Heart right ventricle (tissue), 16 donors: Measurements from ENCODE around the gene BDH1. TPM values are rescaled to one million over a fixed set of nuclear protein-coding genes. Genes with fewer than 3 reads are reported as not detected.
"Not testable (repeated sequence)": the region's sequence is repeated elsewhere in the genome, so short reads cannot be mapped to it uniquely, and the experiment has no call there.

Experiments used
- ATAC-seq, 8 donors: fragments of 200-7000 bp; cut with Tn5 transposase; one replicate each; pipeline ENCODE4 v1.9.1; 2020; ENCODE audit warnings: mild to moderate bottlenecking in 8 of 8, moderate library complexity in 8 of 8, moderate number of reproducible peaks in 1 of 8
- DNase-seq, 2 donors: peaks; one replicate each; pipeline ENCODE4 v3.0.0-alpha.2; 2020
- H3K27ac ChIP-seq, 10 donors: fragments of 200-600 bp; sonication (generic) in 2 of 10; one replicate each; pipeline versions ENCODE4 v1.5.0 to v1.8.0; 2020 to 2022; ENCODE audit warnings: mild to moderate bottlenecking in 3 of 10
- H3K27me3 ChIP-seq, 7 donors: fragments of 200-600 bp; one replicate each; pipeline ENCODE4 v1.8.0; 2021 to 2022; ENCODE audit warnings: mild to moderate bottlenecking in 2 of 7
- H3K36me3 ChIP-seq, 9 donors: fragments of 200-600 bp; sonication (generic) in 1 of 9; one replicate each; pipeline versions ENCODE4 v1.5.0 to v1.8.0; 2020 to 2022; ENCODE audit warnings: mild to moderate bottlenecking in 2 of 9
- H3K4me1 ChIP-seq, 9 donors: fragments of 200-600 bp; sonication (generic) in 1 of 9; one replicate each; pipeline versions ENCODE4 v1.5.0 to v1.8.0; 2020 to 2022; ENCODE audit warnings: mild to moderate bottlenecking in 4 of 9
- H3K4me3 ChIP-seq, 10 donors: fragments of 200-600 bp; sonication (generic) in 2 of 10; one replicate each; pipeline versions ENCODE4 v1.5.0 to v1.8.0; 2020 to 2022; ENCODE audit warnings: mild to moderate bottlenecking in 7 of 10, moderate library complexity in 2 of 10
- H3K9me3 ChIP-seq, 11 donors: fragments of 200-600 bp in 10 of 11; sonication (generic) in 2 of 11; one replicate each; pipeline versions ENCODE4 v1.5.0 to v1.8.0; 2013 to 2022; ENCODE audit warnings: mild to moderate bottlenecking in 2 of 11, control low read depth in 1 of 11, moderate library complexity in 1 of 11
- WGBS, 2 donors: extraction: QIAGEN DNeasy Blood & Tissue Kit; methylation state at CpG; one replicate each; pipeline ENCODE4 v1.1.7; 2013; ENCODE audit warnings: inconsistent platforms in 1 of 2; 5-methylcytosine and 5-hydroxymethylcytosine counted together
- intact Hi-C, 10 donors: fragments of 100-400 bp; cut with DNase I; formaldehyde crosslinking; loops; one replicate each; pipeline versions ENCODE4 v1.11.1 to v1.14.2; 2022
- polyA plus RNA-seq, 2 donors: library from polyadenylated mRNA; stranded (reverse); fragments of 200-250 nt; gene quantifications; one replicate each; pipeline ENCODE4 v1.2.3, GENCODE V29; 2013
- total RNA-seq, 10 donors: library from RNA; stranded (reverse); fragmentation: NEBNext Ultra II Directional in 3 of 10; extraction: Animal tissue kit (Norgen Biotek cat#: 25700) in 3 of 10; gene quantifications; one replicate each; pipeline versions ENCODE4 v1.2.1 to v1.2.4, GENCODE V29; 2021 to 2023
- TF ChIP-seq, protein P1 (sequence below), 9 donors: fragments of 200-600 bp; sonication (generic) in 2 of 9; IDR thresholded peaks; one replicate each; pipeline versions ENCODE4 v1.5.0 to v1.8.0; 2021 to 2022; ENCODE audit warnings: antibody characterized with exemption in 9 of 9, mild to moderate bottlenecking in 5 of 9, moderate library complexity in 1 of 9
- donor health status: Arrhythmogenic right ventricular cardiomyopathy.
- donor health status: ischemic (EF 13 %, LVEDD 7.1; RV severe dilation, severe dysfunction).
- donor health status: healthy with polysubstance abuse.
- donor health status: DM: no; HTN: yes; CAD: no.
- donor health status: DM: no; HTN: no; CAD: no.
- donor health status: ischemic (EF 25% LVEDD 6.9; RV normal size, moderate dysfunction).
- donor health status: ischemic (EF 25% LVEDD 5.7; RV mildly dilated, moderate dysfunction).
- donor health status: healthy.
- donor health status: DM: yes; HTN: yes; CAD: no.
- donor health status: Ischemic cardiomyopathy.
- donor health status: ischemic (EF 35%, LVEDD 5.7; RV mildly dilated, moderate dysfunction).
- donor health status: nonischemic (EF 11% LVEDD 7.7; RV severe dilation, severe dysfunction).
- donor health status: DM: yes; HTN: yes; CAD: no.
- donor health status: PGD.
- donor health status: ischemic (EF 29% LVEDD 5.4; RV normal size, mild dysfunction).
- donor health status: nonischemic (EF 23%, LVEDD 6.1; RV moderate dilation, normal function).

The BDH1 gene
- total and polyA plus RNA-seq, 12 donors, result 9.6 to 144 (median 78.0) TPM

DNA sequence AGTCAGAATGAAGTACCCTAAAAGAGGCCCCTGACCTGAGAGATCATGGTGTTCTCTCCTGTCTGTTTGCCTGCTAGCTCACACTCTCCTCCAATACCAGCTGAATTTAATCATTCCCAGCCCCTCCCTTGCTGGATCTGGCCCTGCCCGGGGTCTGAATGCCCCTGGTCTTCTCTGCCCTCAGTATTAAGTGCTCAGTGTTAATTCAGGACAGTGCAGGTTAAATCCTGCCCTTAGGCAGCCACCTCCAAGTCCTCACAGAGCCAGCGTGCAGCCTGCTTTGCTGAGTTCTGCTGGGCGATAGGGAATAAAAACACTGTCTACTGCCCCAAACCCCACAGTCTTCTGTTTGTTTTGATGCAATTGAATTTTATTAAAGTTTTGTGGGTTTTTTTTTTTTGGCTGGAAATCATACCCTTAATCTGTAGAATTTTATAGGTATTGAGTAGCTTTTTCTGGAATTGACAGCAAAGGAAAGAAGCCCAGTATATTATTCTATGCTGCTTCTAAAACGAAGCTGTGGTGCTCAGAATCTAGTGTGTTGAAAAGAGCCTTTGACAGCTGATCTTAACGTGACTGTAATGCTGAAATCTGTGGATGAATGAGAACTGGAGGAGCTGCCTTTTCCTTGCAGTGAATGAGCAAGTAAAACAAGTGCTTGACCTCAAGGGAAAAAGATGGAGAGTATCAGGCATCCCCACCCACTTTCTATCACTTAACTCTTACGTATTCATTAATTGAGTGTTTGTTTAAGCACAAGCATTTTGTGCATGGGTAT, 12.3 kb upstream of the BDH1 start:
- TF ChIP-seq, protein P1, sequence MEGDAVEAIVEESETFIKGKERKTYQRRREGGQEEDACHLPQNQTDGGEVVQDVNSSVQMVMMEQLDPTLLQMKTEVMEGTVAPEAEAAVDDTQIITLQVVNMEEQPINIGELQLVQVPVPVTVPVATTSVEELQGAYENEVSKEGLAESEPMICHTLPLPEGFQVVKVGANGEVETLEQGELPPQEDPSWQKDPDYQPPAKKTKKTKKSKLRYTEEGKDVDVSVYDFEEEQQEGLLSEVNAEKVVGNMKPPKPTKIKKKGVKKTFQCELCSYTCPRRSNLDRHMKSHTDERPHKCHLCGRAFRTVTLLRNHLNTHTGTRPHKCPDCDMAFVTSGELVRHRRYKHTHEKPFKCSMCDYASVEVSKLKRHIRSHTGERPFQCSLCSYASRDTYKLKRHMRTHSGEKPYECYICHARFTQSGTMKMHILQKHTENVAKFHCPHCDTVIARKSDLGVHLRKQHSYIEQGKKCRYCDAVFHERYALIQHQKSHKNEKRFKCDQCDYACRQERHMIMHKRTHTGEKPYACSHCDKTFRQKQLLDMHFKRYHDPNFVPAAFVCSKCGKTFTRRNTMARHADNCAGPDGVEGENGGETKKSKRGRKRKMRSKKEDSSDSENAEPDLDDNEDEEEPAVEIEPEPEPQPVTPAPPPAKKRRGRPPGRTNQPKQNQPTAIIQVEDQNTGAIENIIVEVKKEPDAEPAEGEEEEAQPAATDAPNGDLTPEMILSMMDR (IDR thresholded peaks at IDR 0.05), result no peak
- WGBS, 2 donors, result 44 to 47% methylated on average over 6 of the region's 6 CpGs
- no peaks in the 10 kb centered on the region for H3K36me3 ChIP-seq
- H3K4me3 ChIP-seq, result no peak overlapping the region
- H3K27me3 ChIP-seq, result peaks cover 0 to 28% (median 17%) of the 10 kb centered on the region in 7 donors
- ATAC-seq, result no peak
- H3K4me1 ChIP-seq, result no peaks in the 10 kb centered on the region
- DNase-seq, result no peak
- H3K9me3 ChIP-seq, result peaks cover 0 to 21% (median 0%) of the 10 kb centered on the region in 11 donors
- H3K27ac ChIP-seq, result no peak overlapping the region
- intact Hi-C loops, result no loop called here

DNA sequence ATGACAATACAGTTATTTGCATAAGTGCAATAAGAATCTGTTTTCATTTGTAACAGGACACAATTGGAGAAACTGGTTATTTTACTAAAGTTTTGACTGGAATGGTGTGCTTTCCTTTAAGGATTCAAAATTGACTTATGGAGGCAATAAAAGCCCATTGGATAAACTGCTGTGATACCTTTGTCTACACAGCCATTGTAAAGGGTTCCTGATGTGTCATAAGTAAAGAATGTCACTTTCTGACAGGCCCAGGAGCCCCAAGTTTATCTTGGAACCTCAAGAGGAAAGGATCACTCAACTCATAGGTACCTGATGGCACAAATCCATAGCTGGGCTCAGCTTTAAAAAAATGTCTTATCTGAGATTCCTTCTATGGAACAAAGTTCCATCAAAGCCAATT, 10.4 kb upstream of the BDH1 start:
- ATAC-seq, H3K27ac ChIP-seq, H3K36me3 ChIP-seq, H3K4me1 ChIP-seq, H3K4me3 ChIP-seq, intact Hi-C loops, DNase-seq: not testable (repeated sequence)
- Histone ChIP-seq H3K27me3 (peaks cover 0 to 29% (median 17%) of the 10 kb centered on the region in 7 donors), H3K9me3 (peaks cover 0 to 26% (median 0%) of the 10 kb centered on the region in 11 donors)

DNA sequence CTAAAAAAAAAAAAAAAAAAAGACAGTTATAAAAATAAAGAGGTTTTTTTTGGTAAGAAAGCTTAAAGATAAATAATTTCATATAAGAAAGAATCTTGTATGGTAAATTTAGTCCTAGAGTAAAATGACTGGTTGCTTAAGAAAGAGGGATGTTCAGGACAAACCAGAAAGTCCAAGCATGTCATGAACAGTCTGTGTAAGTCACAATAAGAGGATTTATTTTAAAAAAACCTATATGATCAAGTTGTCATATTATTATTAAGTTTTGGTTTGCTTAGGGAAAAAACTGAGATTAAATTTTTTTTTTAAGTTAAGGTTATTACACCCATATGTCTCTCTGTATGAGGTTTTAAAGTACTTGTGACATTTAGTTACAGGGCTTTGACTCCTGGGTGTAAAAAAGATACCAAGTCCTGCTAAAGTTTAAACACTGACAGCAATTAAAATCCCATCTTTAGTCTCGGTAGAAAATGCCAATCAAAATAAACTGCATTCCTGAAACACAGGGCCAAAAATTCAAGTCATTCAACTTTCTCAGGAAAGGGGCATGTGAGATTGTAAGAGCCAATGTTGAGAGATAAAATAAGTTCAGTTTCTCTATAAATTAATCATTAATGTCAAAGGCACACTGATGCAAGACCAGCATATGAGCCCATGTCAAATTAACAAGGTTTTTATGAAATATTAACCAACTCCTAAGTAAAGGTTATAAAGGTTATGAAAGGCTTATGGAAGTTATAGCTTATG, 8.5 kb upstream of the BDH1 start:
- intact Hi-C loops, result no loop called here
- Histone ChIP-seq H3K4me3 (no peak overlapping the region), H3K36me3 (no peaks in the 10 kb centered on the region), H3K9me3 (peaks cover 0 to 26% (median 0%) of the 10 kb centered on the region in 11 donors), H3K27me3 (peaks cover 0 to 27% (median 14%) of the 10 kb centered on the region in 7 donors), H3K4me1 (no peaks in the 10 kb centered on the region), H3K27ac (no peak overlapping the region)
- ATAC-seq (no peak), DNase-seq (no peak)
- TF ChIP-seq, protein P1 (IDR thresholded peaks at IDR 0.05), result no peak
- 59 to 70% methylated on average over 1 of the region's 1 CpG for WGBS, 2 donors

DNA sequence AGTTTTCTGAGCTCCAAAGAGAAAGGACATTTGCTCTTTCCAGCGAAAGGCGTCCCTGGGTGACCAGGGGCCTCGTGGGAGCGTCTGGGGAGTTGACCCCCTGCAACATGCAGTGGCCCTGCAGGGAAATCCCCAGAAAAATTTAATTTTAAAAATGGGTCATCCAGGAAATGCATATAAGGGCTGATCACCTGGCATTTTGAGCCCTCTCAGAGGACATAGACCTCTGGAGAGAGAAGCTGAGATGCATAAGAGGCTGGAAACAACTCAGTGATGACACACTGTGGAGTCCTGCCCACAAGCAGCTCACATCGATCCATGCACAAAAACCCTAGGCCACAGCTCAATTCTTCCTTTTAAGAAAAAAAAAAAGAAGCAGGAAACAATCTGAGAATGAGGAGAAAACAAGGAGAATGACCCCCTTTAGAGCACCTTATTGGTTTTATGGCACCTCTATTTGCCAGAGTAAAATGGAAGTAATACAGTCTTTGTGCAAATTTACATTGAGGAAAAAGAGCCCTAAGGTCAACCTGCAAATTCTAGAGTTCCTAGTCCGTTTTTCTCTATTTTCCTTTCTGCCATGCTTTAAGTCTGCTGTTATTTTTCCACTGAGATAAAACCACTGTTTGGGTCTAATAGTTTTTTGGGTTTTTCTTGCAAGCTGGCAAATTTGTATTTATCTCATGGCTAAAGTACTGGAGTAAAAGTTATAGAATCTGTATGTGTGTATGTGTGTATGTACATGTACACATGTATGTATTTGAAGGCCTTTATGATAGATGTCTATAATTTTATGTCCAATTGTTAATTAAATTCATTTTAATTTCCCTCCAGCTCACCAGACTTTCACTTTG, 6.9 kb upstream of the BDH1 start:
- ATAC-seq (no peak), DNase-seq (no peak)
- H3K4me1 ChIP-seq, result no peaks in the 10 kb centered on the region
- no peak overlapping the region for H3K27ac ChIP-seq
- TF ChIP-seq, protein P1 (IDR thresholded peaks at IDR 0.05), result no peak
- H3K36me3 ChIP-seq, result no peaks in the 10 kb centered on the region
- H3K27me3 ChIP-seq, result peaks cover 0 to 29% (median 26%) of the 10 kb centered on the region in 7 donors
- WGBS, 2 donors, result 83% methylated on average over 6 of the region's 6 CpGs
- H3K9me3 ChIP-seq, result peaks cover 0 to 26% (median 0%) of the 10 kb centered on the region in 11 donors
- intact Hi-C loops, result no loop called here
- H3K4me3 ChIP-seq, result no peak overlapping the region
